ENCODE measurements around the gene FAM50B. TPM values are rescaled to one million over a fixed set of nuclear protein-coding genes. Genes with fewer than 3 reads are reported as not detected.

FAM50B gene
- total and polyA plus RNA-seq, 2 donors (not counting 1 experiment from before 2014, with no cell fraction given), result 4.2 to 9.8 TPM

DNA sequence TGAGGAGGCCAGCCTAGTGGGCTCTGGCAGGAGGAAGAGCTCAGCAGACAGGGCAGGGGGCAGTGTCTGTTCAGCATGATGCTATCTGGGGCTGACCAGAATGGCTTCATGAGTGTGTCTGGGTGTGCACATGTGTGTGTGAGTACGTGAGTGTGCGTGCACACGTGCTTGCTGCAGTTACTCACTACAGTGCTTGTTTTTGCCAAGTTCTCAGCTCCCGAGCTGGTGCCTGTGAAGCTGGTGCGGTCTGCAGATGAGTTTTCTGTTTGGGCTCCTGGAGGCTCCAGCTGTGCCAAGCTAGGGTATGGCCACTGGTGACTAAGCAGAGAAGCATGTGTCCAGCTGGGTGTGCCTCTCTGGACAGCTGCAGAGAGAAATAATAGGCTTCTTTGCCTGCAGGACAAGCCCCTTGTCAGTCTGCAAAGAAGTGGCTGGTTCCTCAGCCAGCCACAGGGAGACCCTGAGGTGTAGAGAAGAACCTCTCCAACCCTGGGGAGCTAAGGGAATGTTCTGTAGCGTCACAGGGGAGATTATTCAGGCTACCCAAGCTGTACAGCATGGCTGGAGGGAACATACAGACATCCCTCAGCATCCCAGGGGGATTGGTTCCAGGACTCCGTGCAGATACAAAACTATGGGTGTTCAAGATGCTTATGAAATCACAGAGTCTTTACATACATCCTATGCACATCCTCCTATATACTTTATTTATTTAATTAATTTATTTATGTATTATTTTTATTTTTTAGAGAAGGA lies 40.2 kb upstream of the FAM50B start:
- Histone ChIP-seq H4K20me1 (ENCODE audit: control insufficient read depth, insufficient read depth, low read length, poor library complexity, severe bottlenecking) (no peaks in the 10 kb centered on the region), H3K79me2 (ENCODE audit: control insufficient read depth, insufficient read depth, low read length) (no peaks in the 10 kb centered on the region), H3K4me1 (ENCODE audit: control insufficient read depth in 2 of 2, insufficient read depth in 2 of 2, low read length in 2 of 2) (peaks cover 3 to 8% of the 10 kb centered on the region in 2 donors), H3K27ac (ENCODE audit: low read length in 2 of 2) (no peak overlapping the region), H3K36me3 (replicated peaks in 1 of 2; ENCODE audit: control extremely low read depth in 1 of 2, control insufficient read depth in 1 of 2, extremely low read depth in 1 of 2, insufficient read depth in 2 of 2, low read length in 1 of 2) (no peaks in the 10 kb centered on the region), H3K27me3 (replicated peaks in 1 of 4; ENCODE audit: control extremely low read depth in 1 of 4, control insufficient read depth in 3 of 4, insufficient read depth in 4 of 4, low read length in 3 of 4) (no peaks in the 10 kb centered on the region), H3K9me3 (ENCODE audit: control extremely low read depth in 1 of 3, control insufficient read depth in 2 of 3, insufficient read depth in 1 of 3, low read length in 2 of 3) (peaks cover 0 to 6% (median 0%) of the 10 kb centered on the region in 3 donors), H3K4me2 (replicated peaks; ENCODE audit: low read depth, low read length, poor library complexity, severe bottlenecking) (no peak overlapping the region), H3K4me3 (ENCODE audit: control extremely low read depth in 1 of 5, extremely low read depth in 1 of 5, insufficient read depth in 1 of 5, low read depth in 2 of 5, low read length in 4 of 5) (no peak overlapping the region), H2AFZ (ENCODE audit: insufficient read depth, low read depth, low read length, poor library complexity, severe bottlenecking) (no peak overlapping the region), H3K9ac (ENCODE audit: low read length) (no peak overlapping the region)
- no peak for ATAC-seq (ENCODE audit: low read depth)
- H3K4me3 Mint-ChIP-seq, result no peak overlapping the region
- WGBS (ENCODE audit: insufficient coverage), result 98% methylated on average over 5 of the region's 7 CpGs
- POLR2A ChIA-PET, result no interaction called here
- H3K27me3 Mint-ChIP-seq, result no peaks in the 10 kb centered on the region
- DNase-seq, result no peak
- H3K4me1 Mint-ChIP-seq, result peaks cover 3% of the 10 kb centered on the region
- no peak for TF ChIP-seq CTCF (IDR thresholded peaks at IDR 0.05)
- TF ChIP-seq EZH2 (IDR thresholded peaks at IDR 0.05; ENCODE audit: borderline replicate concordance, insufficient read depth, low read depth, low read length, poor library complexity, severe bottlenecking), result no peak
- H3K9me3 Mint-ChIP-seq (ENCODE audit: insufficient read depth), result no peaks in the 10 kb centered on the region
- H3K27ac Mint-ChIP-seq, result no peak overlapping the region
- CTCF ChIA-PET, result interaction anchor here (1.1 kb wide), 1 partner anchor 13 kb away, joined by 3 read pairs; no protein-coding TSS in a partner anchor
- intact Hi-C loops (cut with micrococcal nuclease), result no loop called here

GRCh38 chr6:3809515-3809891 lies 39.7 kb upstream of the FAM50B start:
- Histone ChIP-seq H3K27me3 (replicated peaks in 1 of 4; ENCODE audit: control extremely low read depth in 1 of 4, control insufficient read depth in 3 of 4, insufficient read depth in 4 of 4, low read length in 3 of 4) (no peaks in the 10 kb centered on the region), H3K4me1 (ENCODE audit: control insufficient read depth in 2 of 2, insufficient read depth in 2 of 2, low read length in 2 of 2) (peaks cover 0 to 4% of the 10 kb centered on the region in 2 donors), H3K4me2 (replicated peaks; ENCODE audit: low read depth, low read length, poor library complexity, severe bottlenecking) (no peak overlapping the region), H3K4me3 (ENCODE audit: control extremely low read depth in 1 of 5, extremely low read depth in 1 of 5, insufficient read depth in 1 of 5, low read depth in 2 of 5, low read length in 4 of 5) (no peak overlapping the region), H3K9me3 (ENCODE audit: control extremely low read depth in 1 of 3, control insufficient read depth in 2 of 3, insufficient read depth in 1 of 3, low read length in 2 of 3) (peaks cover 0 to 3% (median 0%) of the 10 kb centered on the region in 3 donors), H2AFZ (ENCODE audit: insufficient read depth, low read depth, low read length, poor library complexity, severe bottlenecking) (no peak overlapping the region), H3K79me2 (ENCODE audit: control insufficient read depth, insufficient read depth, low read length) (no peaks in the 10 kb centered on the region), H4K20me1 (ENCODE audit: control insufficient read depth, insufficient read depth, low read length, poor library complexity, severe bottlenecking) (no peaks in the 10 kb centered on the region), H3K36me3 (replicated peaks in 1 of 2; ENCODE audit: control extremely low read depth in 1 of 2, control insufficient read depth in 1 of 2, extremely low read depth in 1 of 2, insufficient read depth in 2 of 2, low read length in 1 of 2) (no peaks in the 10 kb centered on the region), H3K9ac (ENCODE audit: low read length) (no peak overlapping the region), H3K27ac (ENCODE audit: low read length in 2 of 2) (no peak overlapping the region)
- no peak for DNase-seq
- Mint-ChIP-seq H3K9me3 (ENCODE audit: insufficient read depth) (no peaks in the 10 kb centered on the region), H3K4me1 (no peaks in the 10 kb centered on the region), H3K27me3 (no peaks in the 10 kb centered on the region), H3K4me3 (no peak overlapping the region), H3K27ac (no peak overlapping the region)
- no peak for ATAC-seq (ENCODE audit: low read depth)
- no CpG with 5 or more reads among the region's 1 CpG for WGBS (ENCODE audit: insufficient coverage)
- intact Hi-C loops (cut with micrococcal nuclease), result no loop called here
- POLR2A ChIA-PET, result no interaction called here
- TF ChIP-seq CTCF (IDR thresholded peaks at IDR 0.05) (no peak), EZH2 (IDR thresholded peaks at IDR 0.05; ENCODE audit: borderline replicate concordance, insufficient read depth, low read depth, low read length, poor library complexity, severe bottlenecking) (no peak)
- CTCF ChIA-PET, result interaction anchor here (1.0 to 1.1 kb wide), 2 partner anchors 13 to 39 kb away, joined by 3 read pairs; partner anchors contain the start of gene FAM50B

Data from B cell (primary cell).